Tibial artery (tissue), 4 donors: ENCODE measurements around the gene GPC6.
A peak's percentile ranks its signal among the peaks of the same experiment; 100 is the strongest.

Source experiments
- DNase-seq, 2 donors: peaks; one replicate each; pipeline ENCODE4 v3.0.0-alpha.2; 2019
- H3K27ac ChIP-seq, 2 donors: fragments of 200-600 bp; sonication (generic) in 1 of 2; 1 replicate in 1 of 2; 2 replicates in 1 of 2; pipeline ENCODE4 v1.5.1; 2018 to 2019; ENCODE audit warnings: mild to moderate bottlenecking in 1 of 2
- H3K27me3 ChIP-seq, 2 donors: fragments of 200-600 bp; sonication (generic) in 1 of 2; one replicate each; pipeline versions ENCODE4 v1.5.1 to v1.6.0; 2016 to 2019
- H3K36me3 ChIP-seq, 3 donors: fragments of 200-600 bp; sonication (generic) in 2 of 3; one replicate each; pipeline ENCODE4 v1.5.1; 2016 to 2019; ENCODE audit warnings: mild to moderate bottlenecking in 2 of 3
- H3K4me1 ChIP-seq, 4 donors: fragments of 200-600 bp; sonication (generic) in 2 of 4; 1 replicate in 3 of 4; 2 replicates in 1 of 4; pipeline ENCODE4 v1.5.1; 2016 to 2019
- H3K4me3 ChIP-seq, 2 donors: fragments of 200-600 bp; sonication (generic) in 1 of 2; 1 replicate in 1 of 2; 2 replicates in 1 of 2; pipeline ENCODE4 v1.5.1; 2018 to 2019; ENCODE audit warnings: mild to moderate bottlenecking in 2 of 2
- H3K9me3 ChIP-seq, 3 donors: fragments of 200-600 bp; sonication (generic) in 1 of 3; one replicate each; pipeline ENCODE4 v1.5.1; 2016 to 2019
- CTCF ChIP-seq, 2 experiments: fragments of 200-600 bp in 1 of 2; fragments of 450-650 bp in 1 of 2; IDR thresholded peaks; one replicate each; pipeline ENCODE4 v1.5.1; 2017 to 2019; ENCODE audit warnings: antibody characterized with exemption in 2 of 2, mild to moderate bottlenecking in 1 of 2, moderate library complexity in 1 of 2
- intact Hi-C: fragments of 100-400 bp; cut with DNase I; formaldehyde crosslinking; loops from one replicate; pipeline ENCODE4 v1.15.0; 2023; ENCODE audit warnings: low total_unique reads

The GPC6 gene

GRCh38 chr13:94353167-94353710 lies 1126.6 kb downstream of the GPC6 start:
- H3K27me3 ChIP-seq: no peaks in the 10 kb centered on the region
- H3K27ac ChIP-seq: no peak overlapping the region
- H3K36me3 ChIP-seq: no peaks in the 10 kb centered on the region
- TF ChIP-seq CTCF (IDR thresholded peaks at IDR 0.05): no peak
- H3K4me1 ChIP-seq: no peaks in the 10 kb centered on the region
- no peak for DNase-seq
- intact Hi-C loops: no loop called here
- H3K9me3 ChIP-seq: no peaks in the 10 kb centered on the region
- no peak overlapping the region for H3K4me3 ChIP-seq

GRCh38 chr13:94359875-94360274 lies 1133.3 kb downstream of the GPC6 start:
- no peak for DNase-seq
- no peak overlapping the region for H3K4me3 ChIP-seq
- H3K27ac ChIP-seq: no peak overlapping the region
- no peaks in the 10 kb centered on the region for H3K27me3 ChIP-seq
- H3K9me3 ChIP-seq: no peaks in the 10 kb centered on the region
- no peaks in the 10 kb centered on the region for H3K4me1 ChIP-seq
- no peak for TF ChIP-seq CTCF (IDR thresholded peaks at IDR 0.05)
- intact Hi-C loops: loop anchor here (10.0 kb wide), 1 partner anchor 1645 kb away; no protein-coding TSS in a partner anchor
- H3K36me3 ChIP-seq: no peaks in the 10 kb centered on the region

GRCh38 chr13:94362411-94362909 lies 1135.9 kb downstream of the GPC6 start:
- peak; percentile 77 to 83 for TF ChIP-seq CTCF (IDR thresholded peaks at IDR 0.05)
- DNase-seq: peak; percentile 58 to 70
- Histone ChIP-seq H3K4me1 (no peaks in the 10 kb centered on the region), H3K36me3 (no peaks in the 10 kb centered on the region), H3K27ac (no peak overlapping the region), H3K27me3 (no peaks in the 10 kb centered on the region), H3K4me3 (no peak overlapping the region), H3K9me3 (no peaks in the 10 kb centered on the region)
- intact Hi-C loops: loop anchor here (10.0 kb wide), 1 partner anchor 1648 kb away; no protein-coding TSS in a partner anchor

GRCh38 chr13:94366677-94367076 lies 1140.1 kb downstream of the GPC6 start:
- Histone ChIP-seq H3K9me3 (no peaks in the 10 kb centered on the region), H3K27ac (no peak overlapping the region), H3K36me3 (no peaks in the 10 kb centered on the region), H3K27me3 (no peaks in the 10 kb centered on the region), H3K4me1 (no peaks in the 10 kb centered on the region), H3K4me3 (no peak overlapping the region)
- intact Hi-C loops: loop anchor here (10.0 kb wide), 1 partner anchor 1652 kb away; no protein-coding TSS in a partner anchor
- DNase-seq: no peak
- no peak for TF ChIP-seq CTCF (IDR thresholded peaks at IDR 0.05)

GRCh38 chr13:94369972-94370436 lies 1143.4 kb downstream of the GPC6 start:
- H3K36me3 ChIP-seq: no peaks in the 10 kb centered on the region
- TF ChIP-seq CTCF (IDR thresholded peaks at IDR 0.05): no peak
- intact Hi-C loops: loop anchor here (10.0 kb wide), 1 partner anchor 1655 kb away; no protein-coding TSS in a partner anchor
- no peak overlapping the region for H3K27ac ChIP-seq
- DNase-seq: no peak
- no peaks in the 10 kb centered on the region for H3K27me3 ChIP-seq
- H3K4me3 ChIP-seq: no peak overlapping the region
- no peaks in the 10 kb centered on the region for H3K4me1 ChIP-seq
- no peaks in the 10 kb centered on the region for H3K9me3 ChIP-seq
